Activated naive CD4-positive, alpha-beta T cell treated with anti-CD3 and anti-CD28 coated beads, Interleukin-2, amount 10 ng/mL, durations not matched to agents 7 days and 5 days (primary cell): ENCODE measurements around the gene STK32C.

Experiments
- CTCF ChIA-PET: fragments of 350-600 bp; sonication (Branson Sonifier 250); formaldehyde crosslinking; loops from one replicate; lab custom pipeline; 2021; ENCODE audit warnings: antibody characterized with exemption; lab: Charles Lee
- DNase-seq: peaks from one replicate; pipeline ENCODE4 v3.0.0-alpha.2; 2020
- H3K27ac Mint-ChIP-seq: one replicate; pipeline ENCODE4 v1.8.0; 2021; ENCODE audit warnings: mild to moderate bottlenecking, moderate library complexity, mixed read lengths
- H3K27me3 Mint-ChIP-seq: one replicate; pipeline ENCODE4 v1.8.0; 2021; ENCODE audit warnings: mild to moderate bottlenecking, mixed read lengths
- H3K36me3 Mint-ChIP-seq: one replicate; pipeline ENCODE4 v1.8.0; 2021; ENCODE audit warnings: mixed read lengths
- H3K4me1 Mint-ChIP-seq: one replicate; pipeline ENCODE4 v1.8.0; 2021; ENCODE audit warnings: mixed read lengths
- H3K4me3 Mint-ChIP-seq: one replicate; pipeline ENCODE4 v1.8.0; 2021; ENCODE audit warnings: mild to moderate bottlenecking, moderate library complexity, mixed read lengths
- H3K9me3 Mint-ChIP-seq: one replicate; pipeline ENCODE4 v1.8.0; 2021; ENCODE audit warnings: mixed read lengths

STK32C gene

GRCh38 chr10:132334631-132335188 is 27.0 kb upstream of the STK32C start:
- peaks cover 49% of the 10 kb centered on the region for H3K4me1 Mint-ChIP-seq
- no peak overlapping the region for H3K4me3 Mint-ChIP-seq
- H3K9me3 Mint-ChIP-seq: no peaks in the 10 kb centered on the region
- DNase-seq: no peak
- H3K27me3 Mint-ChIP-seq: peaks cover 20% of the 10 kb centered on the region
- H3K27ac Mint-ChIP-seq: no peak overlapping the region
- peaks cover 13% of the 10 kb centered on the region for H3K36me3 Mint-ChIP-seq
- CTCF ChIA-PET: no interaction called here

- CTCF ChIA-PET: no interaction called here
- H3K4me1 Mint-ChIP-seq: peaks cover 60% of the 10 kb centered on the region
- no peak for DNase-seq
- H3K4me3 Mint-ChIP-seq: peak overlapping the region; percentile 86
- H3K27me3 Mint-ChIP-seq: peaks cover 20% of the 10 kb centered on the region
- H3K9me3 Mint-ChIP-seq: no peaks in the 10 kb centered on the region
- no peak overlapping the region for H3K27ac Mint-ChIP-seq
- H3K36me3 Mint-ChIP-seq: peaks cover 22% of the 10 kb centered on the region
These were observed 25.6 kb upstream of the STK32C start for GRCh38 chr10:132333386-132333785.

GRCh38 chr10:132332433-132332754 is 24.6 kb upstream of the STK32C start:
- DNase-seq: no peak
- Mint-ChIP-seq H3K9me3 (no peaks in the 10 kb centered on the region), H3K36me3 (peaks cover 29% of the 10 kb centered on the region), H3K4me1 (peaks cover 64% of the 10 kb centered on the region), H3K4me3 (peak overlapping the region; percentile 86), H3K27me3 (peaks cover 20% of the 10 kb centered on the region), H3K27ac (peak overlapping the region; percentile 92)
- CTCF ChIA-PET: no interaction called here

- Mint-ChIP-seq H3K4me3 (peak within 1 kb of the TSS; percentile 86), H3K36me3 (peaks cover 34% of the 10 kb centered on the region), H3K4me1 (peaks cover 63% of the 10 kb centered on the region), H3K9me3 (no peaks in the 10 kb centered on the region), H3K27me3 (peaks cover 20% of the 10 kb centered on the region), H3K27ac (peak within 1 kb of the TSS; percentile 92)
- DNase-seq: peak; percentile 99
- CTCF ChIA-PET: no interaction called here
These were observed 24.1 kb upstream of the STK32C start, which contains the start of gene LRRC27 for GRCh38 chr10:132331601-132332432. Gene LRRC27 (plus strand): TSS chr10:132332193. CDS start chr10:132333525, 1,332 bp downstream.

- DNase-seq: no peak
- Mint-ChIP-seq H3K9me3 (no peaks in the 10 kb centered on the region), H3K4me1 (peaks cover 60% of the 10 kb centered on the region), H3K4me3 (peak overlapping the region; percentile 86), H3K36me3 (peaks cover 46% of the 10 kb centered on the region), H3K27me3 (peaks cover 20% of the 10 kb centered on the region), H3K27ac (peak overlapping the region; percentile 89)
- CTCF ChIA-PET: interaction anchor here (0.7 to 1.2 kb wide), 2 partner anchors 9 to 18 kb away, joined by 3 read pairs; no protein-coding TSS in a partner anchor
These were observed 22.7 kb upstream of the STK32C start for GRCh38 chr10:132330486-132330833.

GRCh38 chr10:132329565-132330485 is 22.1 kb upstream of the STK32C start:
- Mint-ChIP-seq H3K27ac (peak overlapping the region; percentile 89), H3K4me3 (peak overlapping the region; percentile 86), H3K27me3 (peaks cover 20% of the 10 kb centered on the region), H3K4me1 (peaks cover 62% of the 10 kb centered on the region), H3K9me3 (no peaks in the 10 kb centered on the region), H3K36me3 (peaks cover 47% of the 10 kb centered on the region)
- CTCF ChIA-PET: interaction anchor here (0.7 to 1.2 kb wide), 2 partner anchors 8 to 19 kb away, joined by 3 read pairs; no protein-coding TSS in a partner anchor
- DNase-seq: peak; percentile 50

- H3K4me1 Mint-ChIP-seq: peaks cover 63% of the 10 kb centered on the region
- H3K36me3 Mint-ChIP-seq: peaks cover 53% of the 10 kb centered on the region
These were observed 21.0 kb upstream of the STK32C start for GRCh38 chr10:132328738-132329137.

GRCh38 chr10:132328106-132328505 is 20.4 kb upstream of the STK32C start:
- CTCF ChIA-PET: no interaction called here
- Mint-ChIP-seq H3K36me3 (peaks cover 53% of the 10 kb centered on the region), H3K4me1 (peaks cover 56% of the 10 kb centered on the region), H3K4me3 (no peak overlapping the region), H3K27ac (no peak overlapping the region), H3K9me3 (no peaks in the 10 kb centered on the region), H3K27me3 (peaks cover 10% of the 10 kb centered on the region)
- DNase-seq: no peak

More at GRCh38 chr10:132328738-132329137, 21.0 kb upstream of the STK32C start:
- H3K27ac Mint-ChIP-seq: no peak overlapping the region
- CTCF ChIA-PET: no interaction called here
- peaks cover 13% of the 10 kb centered on the region for H3K27me3 Mint-ChIP-seq
- no peaks in the 10 kb centered on the region for H3K9me3 Mint-ChIP-seq
- peak overlapping the region; percentile 23 for H3K4me3 Mint-ChIP-seq
- no peak for DNase-seq

- CTCF ChIA-PET: no interaction called here
- no peak overlapping the region for H3K27ac Mint-ChIP-seq
- DNase-seq: no peak
- peaks cover 53% of the 10 kb centered on the region for H3K36me3 Mint-ChIP-seq
- peaks cover 8% of the 10 kb centered on the region for H3K27me3 Mint-ChIP-seq
- no peaks in the 10 kb centered on the region for H3K9me3 Mint-ChIP-seq
- peaks cover 49% of the 10 kb centered on the region for H3K4me1 Mint-ChIP-seq
- H3K4me3 Mint-ChIP-seq: no peak overlapping the region
These were observed 19.2 kb upstream of the STK32C start for GRCh38 chr10:132326925-132327324.

GRCh38 chr10:132326344-132326889 is 18.7 kb upstream of the STK32C start:
- Mint-ChIP-seq H3K27ac (no peak overlapping the region), H3K4me3 (no peak overlapping the region)

GRCh38 chr10:132324186-132324585 is 16.4 kb upstream of the STK32C start:
- Mint-ChIP-seq H3K9me3 (no peaks in the 10 kb centered on the region), H3K4me3 (no peak overlapping the region), H3K4me1 (peaks cover 38% of the 10 kb centered on the region), H3K36me3 (peaks cover 39% of the 10 kb centered on the region), H3K27ac (no peak overlapping the region), H3K27me3 (no peaks in the 10 kb centered on the region)
- no peak for DNase-seq
- CTCF ChIA-PET: no interaction called here

More at GRCh38 chr10:132326344-132326889, 18.7 kb upstream of the STK32C start:
- Mint-ChIP-seq H3K27me3 (peaks cover 3% of the 10 kb centered on the region), H3K4me1 (peaks cover 49% of the 10 kb centered on the region), H3K9me3 (no peaks in the 10 kb centered on the region), H3K36me3 (peaks cover 53% of the 10 kb centered on the region)
- CTCF ChIA-PET: interaction anchor here (1.1 kb wide), 1 partner anchor 35 kb away, joined by 3 read pairs; no protein-coding TSS in a partner anchor
- DNase-seq: no peak

- DNase-seq: no peak
- CTCF ChIA-PET: interaction anchor here (1.4 kb wide), 1 partner anchor 8 kb away, joined by 3 read pairs; no protein-coding TSS in a partner anchor
- Mint-ChIP-seq H3K9me3 (no peaks in the 10 kb centered on the region), H3K4me3 (no peak overlapping the region), H3K36me3 (peaks cover 26% of the 10 kb centered on the region), H3K27ac (no peak overlapping the region), H3K27me3 (peaks cover under 1% of the 10 kb centered on the region), H3K4me1 (peaks cover 24% of the 10 kb centered on the region)
These were observed 14.9 kb upstream of the STK32C start for GRCh38 chr10:132322586-132323048.

- H3K36me3 Mint-ChIP-seq: peaks cover 21% of the 10 kb centered on the region
- no peak overlapping the region for H3K4me3 Mint-ChIP-seq
- H3K4me1 Mint-ChIP-seq: peaks cover 19% of the 10 kb centered on the region
- H3K27me3 Mint-ChIP-seq: peaks cover 4% of the 10 kb centered on the region
- DNase-seq: no peak
- no peaks in the 10 kb centered on the region for H3K9me3 Mint-ChIP-seq
- no peak overlapping the region for H3K27ac Mint-ChIP-seq
- CTCF ChIA-PET: interaction anchor here (1.4 kb wide), 1 partner anchor 9 kb away, joined by 3 read pairs; no protein-coding TSS in a partner anchor
These were observed 14.0 kb upstream of the STK32C start for GRCh38 chr10:132321726-132322125.
